ENCODE results near the gene SSR4.

The SSR4 gene

GRCh38 chrX:153791104-153791852 is 3.2 kb upstream of the SSR4 start:
- FAIRE-seq (peak; percentile 43), DNase-seq (ENCODE audit: insufficient read length, low spot score) (no peak)
- TF ChIP-seq POU2F2 (IDR thresholded peaks at IDR 0.05; ENCODE audit: low read depth, low read length), result no peak
- TF ChIP-seq PAX5 (IDR thresholded peaks at IDR 0.05; ENCODE audit: insufficient read depth, low read length, severe bottlenecking), result no peak
- no peak for TF ChIP-seq SPI1 (IDR thresholded peaks at IDR 0.05; ENCODE audit: low read depth, low read length)
- no peak for TF ChIP-seq POLR2AphosphoS5 (IDR thresholded peaks at IDR 0.05; ENCODE audit: low read depth, low read length)

GRCh38 chrX:153792368-153792767 is 2.1 kb upstream of the SSR4 start:
- no peak for DNase-seq (ENCODE audit: insufficient read length, low spot score)
- TF ChIP-seq TAF1 (IDR thresholded peaks at IDR 0.05; ENCODE audit: low read depth, low read length), result no peak
- no peak for TF ChIP-seq SPI1 (IDR thresholded peaks at IDR 0.05; ENCODE audit: low read depth, low read length)
- no peak for TF ChIP-seq POLR2A (IDR thresholded peaks at IDR 0.05; ENCODE audit: low read depth, low read length)
- TF ChIP-seq POLR2AphosphoS5 (IDR thresholded peaks at IDR 0.05; ENCODE audit: low read depth, low read length), result no peak
- TF ChIP-seq POU2F2 (IDR thresholded peaks at IDR 0.05; ENCODE audit: low read depth, low read length), result no peak
- TF ChIP-seq PAX5 (IDR thresholded peaks at IDR 0.05; ENCODE audit: insufficient read depth, low read length, severe bottlenecking), result no peak
- no peak for FAIRE-seq

GRCh38 chrX:153793291-153793690 is 1.2 kb upstream of the SSR4 start:
- FAIRE-seq (no peak), DNase-seq (ENCODE audit: insufficient read length, low spot score) (no peak)
- TF ChIP-seq TAF1 (IDR thresholded peaks at IDR 0.05; ENCODE audit: low read depth, low read length), result no peak
- no peak for TF ChIP-seq PAX5 (IDR thresholded peaks at IDR 0.05; ENCODE audit: insufficient read depth, low read length, severe bottlenecking)
- TF ChIP-seq SPI1 (IDR thresholded peaks at IDR 0.05; ENCODE audit: low read depth, low read length), result no peak

GRCh38 chrX:153794897-153795816 is 689 bp downstream of the SSR4 start:
- TF ChIP-seq POLR2AphosphoS5 (IDR thresholded peaks at IDR 0.05; ENCODE audit: low read depth, low read length) (no peak), TAF1 (IDR thresholded peaks at IDR 0.05; ENCODE audit: low read depth, low read length) (no peak), POLR2A (IDR thresholded peaks at IDR 0.05; ENCODE audit: low read depth, low read length) (no peak), PAX5 (IDR thresholded peaks at IDR 0.05; ENCODE audit: insufficient read depth, low read length, severe bottlenecking) (no peak), POU2F2 (IDR thresholded peaks at IDR 0.05; ENCODE audit: low read depth, low read length) (no peak)
- no peak for DNase-seq (ENCODE audit: insufficient read length, low spot score)
- peak; percentile 66 for FAIRE-seq

GRCh38 chrX:153797415-153798015 is 3.0 kb downstream of the SSR4 start:
- TF ChIP-seq TAF1 (IDR thresholded peaks at IDR 0.05; ENCODE audit: low read depth, low read length), result no peak
- TF ChIP-seq PAX5 (IDR thresholded peaks at IDR 0.05; ENCODE audit: insufficient read depth, low read length, severe bottlenecking), result no peak
- TF ChIP-seq POLR2A (IDR thresholded peaks at IDR 0.05; ENCODE audit: low read depth, low read length), result no peak
- no peak for TF ChIP-seq POU2F2 (IDR thresholded peaks at IDR 0.05; ENCODE audit: low read depth, low read length)
- TF ChIP-seq SPI1 (IDR thresholded peaks at IDR 0.05; ENCODE audit: low read depth, low read length), result no peak
- no peak for TF ChIP-seq POLR2AphosphoS5 (IDR thresholded peaks at IDR 0.05; ENCODE audit: low read depth, low read length)
- no peak for FAIRE-seq
- no peak for DNase-seq (ENCODE audit: insufficient read length, low spot score)

GRCh38 chrX:153799326-153799725 is 4.9 kb downstream of the SSR4 start:
- no peak for FAIRE-seq

GRCh38 chrX:153800177-153800722 is 5.8 kb downstream of the SSR4 start:
- DNase-seq (ENCODE audit: insufficient read length, low spot score), result no peak
- TF ChIP-seq POLR2A (IDR thresholded peaks at IDR 0.05; ENCODE audit: low read depth, low read length) (no peak), POU2F2 (IDR thresholded peaks at IDR 0.05; ENCODE audit: low read depth, low read length) (no peak), SPI1 (IDR thresholded peaks at IDR 0.05; ENCODE audit: low read depth, low read length) (no peak), POLR2AphosphoS5 (IDR thresholded peaks at IDR 0.05; ENCODE audit: low read depth, low read length) (no peak), PAX5 (IDR thresholded peaks at IDR 0.05; ENCODE audit: insufficient read depth, low read length, severe bottlenecking) (no peak)
- FAIRE-seq, result no peak

More at GRCh38 chrX:153799326-153799725, 4.9 kb downstream of the SSR4 start:
- TF ChIP-seq TAF1 (IDR thresholded peaks at IDR 0.05; ENCODE audit: low read depth, low read length), result no peak
- TF ChIP-seq POLR2AphosphoS5 (IDR thresholded peaks at IDR 0.05; ENCODE audit: low read depth, low read length), result no peak
- TF ChIP-seq POU2F2 (IDR thresholded peaks at IDR 0.05; ENCODE audit: low read depth, low read length), result no peak
- TF ChIP-seq PAX5 (IDR thresholded peaks at IDR 0.05; ENCODE audit: insufficient read depth, low read length, severe bottlenecking), result no peak
- TF ChIP-seq SPI1 (IDR thresholded peaks at IDR 0.05; ENCODE audit: low read depth, low read length), result no peak
- no peak for TF ChIP-seq POLR2A (IDR thresholded peaks at IDR 0.05; ENCODE audit: low read depth, low read length)
- DNase-seq (ENCODE audit: insufficient read length, low spot score), result no peak

GRCh38 chrX:153800746-153801145 is 6.3 kb downstream of the SSR4 start:
- no peak for TF ChIP-seq POLR2A (IDR thresholded peaks at IDR 0.05; ENCODE audit: low read depth, low read length)
- TF ChIP-seq TAF1 (IDR thresholded peaks at IDR 0.05; ENCODE audit: low read depth, low read length), result no peak
- no peak for TF ChIP-seq PAX5 (IDR thresholded peaks at IDR 0.05; ENCODE audit: insufficient read depth, low read length, severe bottlenecking)
- TF ChIP-seq POU2F2 (IDR thresholded peaks at IDR 0.05; ENCODE audit: low read depth, low read length), result no peak
- TF ChIP-seq POLR2AphosphoS5 (IDR thresholded peaks at IDR 0.05; ENCODE audit: low read depth, low read length), result no peak
- no peak for TF ChIP-seq SPI1 (IDR thresholded peaks at IDR 0.05; ENCODE audit: low read depth, low read length)
- no peak for DNase-seq (ENCODE audit: insufficient read length, low spot score)
- FAIRE-seq, result no peak

- FAIRE-seq (no peak), DNase-seq (ENCODE audit: insufficient read length, low spot score) (no peak)
- no peak for TF ChIP-seq SPI1 (IDR thresholded peaks at IDR 0.05; ENCODE audit: low read depth, low read length)
Observed at GRCh38 chrX:153801669-153802068, 7.2 kb downstream of the SSR4 start.

All from GM12891 (cell line).